H1 (cell line): ENCODE data around the gene BRD4. TPM values are rescaled to one million over a fixed set of nuclear protein-coding genes. Genes with fewer than 3 reads are reported as not detected.

Experiments used
- ASH2L ChIP-seq: fragments of 200-600, 300-600 bp; sonication (generic); IDR thresholded peaks from one replicate; pipeline ENCODE4 v1.7.1; 2017; ENCODE audit warnings: low read length
- CTBP2 ChIP-seq: IDR thresholded peaks from 2 replicates; pipeline ENCODE4 v1.7.0; 2011; ENCODE audit warnings: borderline replicate concordance, mild to moderate bottlenecking, moderate library complexity, mixed read lengths, low read length; ENCODE audit not compliant: insufficient read depth, insufficient read length
- GTF2F1 ChIP-seq: IDR thresholded peaks from 2 replicates; pipeline ENCODE4 v1.6.1; 2012; ENCODE audit warnings: low read depth, low read length, improper control_type of control experiment, borderline replicate concordance
- KDM1A ChIP-seq: fragments of 200-600, 300-600 bp; sonication (generic); IDR thresholded peaks from 2 replicates; pipeline ENCODE4 v1.7.1; 2016; ENCODE audit warnings: mild to moderate bottlenecking, low read length, borderline replicate concordance
- KDM5A ChIP-seq: fragments of 200-600 bp; IDR thresholded peaks from 2 replicates; pipeline ENCODE4 v1.7.1; 2012; ENCODE audit warnings: mild to moderate bottlenecking, low read length, inconsistent platforms, mixed read lengths
- POU5F1 ChIP-seq: IDR thresholded peaks from 2 replicates; pipeline ENCODE4 v1.6.1; 2011; ENCODE audit warnings: low read depth, mild to moderate bottlenecking, low read length, moderate library complexity
- SRF ChIP-seq: IDR thresholded peaks from 2 replicates; pipeline ENCODE4 v1.6.1; 2011; ENCODE audit warnings: mild to moderate bottlenecking, low read depth, low read length, moderate library complexity
- polyA plus RNA-seq, 7 experiments: library from polyadenylated mRNA; depleted of rRNA in 3 of 7; stranded (reverse) in 5 of 7; unstranded in 2 of 7; fragments of >200 nt in 5 of 7; fragments of 200-250 nt in 2 of 7; gene quantifications; 1 replicate in 5 of 7; 2 replicates in 1 of 7; 4 replicates in 1 of 7; pipeline versions ENCODE4 v1.2.1 to v1.2.3, GENCODE V29; 2011 to 2013; ENCODE audit warnings: missing spikeins in 2 of 7, mixed read lengths in 2 of 7
- total RNA-seq: library from RNA; stranded (reverse); fragmentation: NEBNext Ultra II Directional; extraction: Animal tissue kit (Norgen Biotek cat#: 25700); gene quantifications from 2 replicates; pipeline ENCODE4 v1.2.1, GENCODE V29; 2021

Gene BRD4
- total and polyA plus RNA-seq, 2 of the 8 experiments (the other 6 are each of a cell fraction or from before 2014, with no cell fraction given), result 14.1 to 146 TPM

DNA sequence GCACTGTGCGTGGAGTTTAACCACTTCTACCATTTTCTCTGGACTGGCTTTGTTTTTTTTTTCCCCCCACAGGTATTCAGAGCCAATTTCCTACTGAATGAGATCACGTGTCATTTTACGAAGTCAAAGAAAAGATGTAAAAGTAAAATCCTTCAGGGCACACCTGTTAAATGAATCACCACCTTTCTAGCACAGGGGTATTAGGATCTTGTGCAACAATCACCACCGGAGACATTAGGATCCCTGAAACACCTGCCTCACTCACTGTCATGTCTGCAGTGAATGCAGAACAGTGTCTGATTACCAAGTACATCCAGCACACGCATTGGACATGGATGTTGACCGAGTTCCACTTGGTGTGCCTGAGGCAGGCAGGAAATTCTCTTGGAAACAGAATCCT, 17.2 kb downstream of the BRD4 start (continued):
- TF ChIP-seq SRF (no peak), KDM1A (no peak), GTF2F1 (no peak), POU5F1 (no peak), KDM5A (no peak), ASH2L (no peak), CTBP2 (no peak)
